GM12801 (cell line): ENCODE measurements around the gene ASMTL.

Source experiments
- TF ChIP-seq, protein P1 (sequence below): IDR thresholded peaks from one replicate; pipeline ENCODE4 v1.5.1; 2011; ENCODE audit warnings: control low read depth; ENCODE audit not compliant: insufficient read length; ENCODE audit errors: extremely low read depth

The ASMTL gene

DNA sequence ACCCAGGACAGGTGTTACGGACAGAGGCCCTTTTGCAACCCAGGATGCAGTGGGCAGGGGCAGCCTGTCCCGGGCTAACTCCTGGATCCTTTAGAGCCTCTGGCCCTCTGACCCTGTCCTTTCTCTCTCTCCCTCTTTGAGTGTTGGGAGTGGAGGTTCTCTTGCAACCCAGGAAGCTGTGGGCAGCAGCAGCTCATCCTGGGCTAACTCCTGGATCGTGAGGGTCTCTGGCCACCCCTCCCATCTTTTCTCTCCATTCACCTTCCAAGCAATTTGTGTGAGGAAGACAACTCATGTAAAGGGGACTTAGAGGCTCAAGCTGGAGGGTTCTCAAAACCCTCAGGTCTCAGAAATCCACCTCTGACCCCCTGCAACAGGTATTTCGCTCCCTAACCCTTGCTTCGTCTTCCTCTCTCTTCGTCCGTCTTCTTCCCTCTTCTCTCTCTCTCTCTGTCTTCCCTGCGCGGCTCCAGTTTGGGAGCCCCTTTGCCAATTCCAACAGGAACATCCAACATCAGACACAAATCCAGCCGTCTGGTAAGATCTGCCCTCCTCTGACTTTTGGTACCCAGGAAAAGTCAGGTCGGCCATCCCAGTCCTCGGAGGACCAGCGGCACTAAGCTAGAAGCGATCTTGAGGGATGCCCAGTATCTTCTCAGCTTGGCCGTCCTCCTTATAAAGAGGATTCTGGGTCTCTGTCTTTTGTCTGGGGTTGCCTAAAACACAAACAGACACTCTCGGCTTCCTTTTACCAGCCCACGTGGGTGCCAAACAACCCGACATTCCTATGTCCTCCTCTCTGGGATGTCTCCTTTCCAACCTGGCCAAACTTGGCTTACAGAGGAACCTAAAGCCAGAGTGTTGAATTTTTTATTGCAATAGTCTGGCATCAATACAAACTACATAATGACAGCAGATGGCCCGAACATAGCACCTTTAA, 7.9 kb downstream of the ASMTL start:
- TF ChIP-seq, protein P1, sequence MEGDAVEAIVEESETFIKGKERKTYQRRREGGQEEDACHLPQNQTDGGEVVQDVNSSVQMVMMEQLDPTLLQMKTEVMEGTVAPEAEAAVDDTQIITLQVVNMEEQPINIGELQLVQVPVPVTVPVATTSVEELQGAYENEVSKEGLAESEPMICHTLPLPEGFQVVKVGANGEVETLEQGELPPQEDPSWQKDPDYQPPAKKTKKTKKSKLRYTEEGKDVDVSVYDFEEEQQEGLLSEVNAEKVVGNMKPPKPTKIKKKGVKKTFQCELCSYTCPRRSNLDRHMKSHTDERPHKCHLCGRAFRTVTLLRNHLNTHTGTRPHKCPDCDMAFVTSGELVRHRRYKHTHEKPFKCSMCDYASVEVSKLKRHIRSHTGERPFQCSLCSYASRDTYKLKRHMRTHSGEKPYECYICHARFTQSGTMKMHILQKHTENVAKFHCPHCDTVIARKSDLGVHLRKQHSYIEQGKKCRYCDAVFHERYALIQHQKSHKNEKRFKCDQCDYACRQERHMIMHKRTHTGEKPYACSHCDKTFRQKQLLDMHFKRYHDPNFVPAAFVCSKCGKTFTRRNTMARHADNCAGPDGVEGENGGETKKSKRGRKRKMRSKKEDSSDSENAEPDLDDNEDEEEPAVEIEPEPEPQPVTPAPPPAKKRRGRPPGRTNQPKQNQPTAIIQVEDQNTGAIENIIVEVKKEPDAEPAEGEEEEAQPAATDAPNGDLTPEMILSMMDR: no peak

DNA sequence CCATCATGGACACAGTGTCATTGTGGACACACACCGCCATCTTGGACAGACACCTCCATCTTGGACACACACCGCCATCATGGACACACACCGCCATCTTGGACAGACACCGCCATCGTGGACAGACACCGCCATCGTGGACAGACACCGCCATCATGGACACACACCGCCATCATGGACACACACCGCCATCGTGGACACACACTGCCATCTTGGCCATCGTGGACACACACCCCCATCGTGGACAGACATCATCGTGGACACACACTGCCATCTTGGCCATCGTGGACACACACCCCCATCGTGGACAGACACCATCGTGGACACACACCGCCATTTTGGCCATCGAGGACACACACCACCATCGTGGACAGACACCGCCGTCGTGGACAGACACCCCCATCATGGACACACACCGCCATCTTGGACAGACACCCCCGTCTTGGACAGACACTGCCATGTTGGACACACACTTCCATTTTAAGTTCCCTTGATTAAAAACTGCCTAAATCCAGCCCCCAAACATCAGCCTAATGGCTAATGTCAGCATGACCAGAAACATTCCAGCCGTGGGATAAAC, 9.1 kb downstream of the ASMTL start:
- TF ChIP-seq, protein P1: no peak

DNA sequence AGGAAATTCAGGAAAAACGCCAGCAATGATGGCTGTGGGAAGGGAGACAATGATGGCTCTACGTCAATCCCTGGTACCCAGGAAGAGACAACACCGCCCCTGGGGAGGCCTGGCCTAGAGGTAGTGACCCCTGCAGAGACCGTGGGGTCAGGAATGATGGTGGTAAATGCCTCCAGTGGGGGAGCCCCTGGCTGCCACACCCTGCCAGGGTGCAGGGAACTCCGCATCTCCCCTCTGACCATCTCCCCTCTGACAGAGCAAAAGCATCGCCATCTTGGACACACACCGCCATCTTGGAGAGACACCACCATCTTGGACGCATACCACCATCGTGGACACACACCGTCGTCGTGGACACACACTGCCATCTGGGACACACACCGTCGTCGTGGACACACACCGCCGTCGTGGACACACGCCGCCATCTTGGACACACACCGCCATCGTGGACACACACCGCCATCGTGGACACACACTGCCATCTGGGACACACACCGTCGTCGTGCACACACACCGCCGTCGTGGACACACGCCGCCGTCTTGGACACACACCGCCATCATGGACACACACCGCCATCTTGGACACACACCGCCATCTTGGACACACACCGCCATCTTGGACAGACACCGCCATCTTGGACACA, 9.9 kb downstream of the ASMTL start:
- TF ChIP-seq, protein P1: no peak

DNA sequence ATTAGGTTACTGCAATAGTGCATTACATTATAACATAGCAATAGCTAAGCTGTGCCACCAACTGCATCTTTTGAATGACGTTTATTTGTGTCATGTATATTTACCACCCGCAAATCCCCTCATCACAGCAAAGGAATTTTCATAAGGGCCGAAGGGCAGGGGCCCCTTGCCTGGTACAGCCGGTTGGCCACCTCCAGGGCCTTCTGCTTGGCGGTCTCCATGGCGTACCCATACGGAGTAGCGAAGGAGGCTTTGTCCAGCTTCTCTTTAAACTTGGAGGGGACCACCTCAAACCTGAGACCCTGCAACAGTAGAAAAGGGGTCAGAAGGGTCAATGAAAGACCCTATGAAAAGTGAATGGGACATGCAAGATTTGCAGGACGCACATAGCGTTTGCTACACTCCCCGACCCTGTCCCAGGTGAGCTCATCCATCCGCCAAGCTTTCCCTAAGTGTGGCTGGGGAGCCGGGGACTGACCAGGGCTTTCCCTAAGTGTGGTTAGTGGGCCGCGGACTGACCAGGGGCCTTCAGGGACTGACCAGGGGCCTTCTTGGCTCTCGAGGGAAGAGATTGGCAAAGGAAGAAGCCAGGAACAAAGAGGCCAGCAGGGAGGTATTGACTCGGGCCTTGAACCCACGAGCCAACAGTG, 10.6 kb downstream of the ASMTL start:
- TF ChIP-seq, protein P1: no peak

DNA sequence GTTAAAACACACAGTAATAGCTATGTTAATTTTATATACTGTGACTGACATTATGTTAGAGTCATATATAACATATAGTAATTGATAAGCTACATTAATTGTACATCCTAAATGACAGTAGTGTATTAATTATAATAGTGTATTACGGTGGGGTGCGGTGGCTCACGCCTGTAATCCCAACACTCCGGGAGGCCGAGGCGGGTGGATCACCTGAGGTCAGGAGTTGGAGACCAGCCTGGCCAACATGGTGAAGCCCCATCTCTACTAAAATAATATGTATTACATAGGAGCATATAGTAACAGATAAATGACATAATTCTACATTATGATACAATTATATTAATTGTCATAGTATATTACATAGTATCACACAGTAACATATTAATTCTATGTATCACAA, 12.2 kb downstream of the ASMTL start:
- TF ChIP-seq, protein P1: no peak

DNA sequence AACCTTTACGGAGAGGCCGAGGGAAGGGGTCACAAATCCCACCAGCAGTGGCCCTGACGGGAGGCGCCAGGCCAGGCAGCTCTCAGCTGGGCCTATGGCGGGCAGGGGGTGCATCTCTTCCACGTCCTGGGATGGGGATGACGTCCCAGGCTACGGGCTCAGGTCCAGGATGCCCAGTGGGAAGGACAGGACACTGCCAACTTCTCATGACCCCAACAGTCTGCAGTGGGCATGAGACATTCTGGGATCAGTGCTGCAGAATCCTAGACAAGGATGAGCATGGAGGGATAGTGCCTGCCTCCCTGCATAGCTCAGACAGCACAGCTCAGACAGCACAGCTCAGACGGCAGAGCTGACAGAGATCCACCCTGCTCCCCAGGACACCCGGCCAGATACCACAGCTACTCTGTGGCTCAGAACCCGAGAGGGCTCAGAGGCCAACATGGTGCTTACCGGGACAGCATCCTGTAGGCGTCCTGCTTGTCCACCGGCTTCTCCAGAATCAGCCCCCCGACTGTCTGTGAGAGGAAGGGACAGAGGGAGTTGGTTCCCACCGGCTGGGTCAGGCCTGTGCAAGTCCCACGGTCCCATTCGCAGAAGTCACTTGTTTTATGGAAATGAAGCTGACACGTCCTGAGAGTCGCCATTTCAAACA, 17.3 kb downstream of the ASMTL start:
- TF ChIP-seq, protein P1: no peak
